B cell (primary cell): ENCODE data around the gene FAM118A. TPM values are rescaled to one million over a fixed set of nuclear protein-coding genes. Genes with fewer than 3 reads are reported as not detected.

Source experiments
- ATAC-seq: fragments of 200-7000 bp; cut with Tn5 transposase; one replicate; pipeline ENCODE4 v1.10.0; 2021; ENCODE audit warnings: low read depth, mild to moderate bottlenecking, moderate number of reproducible peaks, moderate library complexity
- CTCF ChIA-PET: fragments of 350-600 bp; sonication (Branson Sonifier 250); formaldehyde crosslinking; loops from one replicate; lab custom pipeline; 2021; ENCODE audit warnings: antibody characterized with exemption, inconsistent platforms; lab: Charles Lee
- POLR2A ChIA-PET: fragments of 350-600 bp; sonication (Branson Sonifier 250); formaldehyde crosslinking; loops from one replicate; lab custom pipeline; 2021; ENCODE audit warnings: antibody characterized with exemption; lab: Charles Lee
- DNase-seq: peaks from one replicate; pipeline ENCODE4 v3.0.0; 2013
- H2AFZ ChIP-seq: 2 replicates; pipeline ENCODE4 v1.6.1; 2012; ENCODE audit warnings: mild to moderate bottlenecking, low read depth, low read length; ENCODE audit not compliant: insufficient read depth, poor library complexity, severe bottlenecking
- H3K27ac ChIP-seq, 2 donors: 1 replicate in 1 of 2; 2 replicates in 1 of 2; pipeline ENCODE4 v1.5.1; 2012 to 2013; ENCODE audit warnings: low read length in 2 of 2, mild to moderate bottlenecking in 2 of 2, moderate library complexity in 1 of 2
- H3K27me3 ChIP-seq, 4 experiments: fragments of 200-600 bp in 1 of 4; sonication (generic) in 1 of 4; replicated peaks in 1 of 4; 1 replicate in 2 of 4; 2 replicates in 2 of 4; pipeline versions ENCODE4 v1.6.1 to v1.7.0; 2013 to 2016; ENCODE audit warnings: low read length in 3 of 4, mild to moderate bottlenecking in 2 of 4, mixed read lengths in 1 of 4, moderate library complexity in 1 of 4; ENCODE audit not compliant: insufficient read depth in 4 of 4, control insufficient read depth in 3 of 4; ENCODE audit errors: control extremely low read depth in 1 of 4
- H3K36me3 ChIP-seq, 2 experiments: replicated peaks in 1 of 2; 1 replicate in 1 of 2; 2 replicates in 1 of 2; pipeline versions ENCODE4 v1.6.1 to v1.7.1; 2013; ENCODE audit warnings: low read length in 1 of 2; ENCODE audit not compliant: insufficient read depth in 2 of 2, control insufficient read depth in 1 of 2; ENCODE audit errors: control extremely low read depth in 1 of 2, extremely low read depth in 1 of 2
- H3K4me1 ChIP-seq, 2 donors: fragments of 200-600 bp in 1 of 2; sonication (generic) in 1 of 2; 1 replicate in 1 of 2; 2 replicates in 1 of 2; pipeline versions ENCODE4 v1.5.1 to v1.6.1; 2013 to 2017; ENCODE audit warnings: low read length in 2 of 2; ENCODE audit not compliant: control insufficient read depth in 2 of 2, insufficient read depth in 2 of 2
- H3K4me2 ChIP-seq: replicated peaks from 2 replicates; pipeline ENCODE3; 2012; ENCODE audit warnings: mild to moderate bottlenecking, low read depth, low read length; ENCODE audit not compliant: poor library complexity, severe bottlenecking
- H3K4me3 ChIP-seq, 5 experiments: fragments of 200-600 bp in 1 of 5; sonication (generic) in 1 of 5; 1 replicate in 3 of 5; 2 replicates in 2 of 5; pipeline versions ENCODE4 v1.5.1 to v1.7.0; 2011 to 2016; ENCODE audit warnings: low read length in 4 of 5, mild to moderate bottlenecking in 4 of 5, low read depth in 2 of 5, control low read depth in 1 of 5, moderate library complexity in 1 of 5; ENCODE audit not compliant: insufficient read depth in 1 of 5; ENCODE audit errors: control extremely low read depth in 1 of 5, extremely low read depth in 1 of 5
- H3K79me2 ChIP-seq: fragments of 200-600 bp; sonication (generic); one replicate; pipeline ENCODE4 v1.6.0; 2016; ENCODE audit warnings: low read length; ENCODE audit not compliant: control insufficient read depth, insufficient read depth
- H3K9ac ChIP-seq: fragments of 200-600 bp; sonication (generic); 2 replicates; pipeline ENCODE4 v1.6.1; 2017; ENCODE audit warnings: mild to moderate bottlenecking, low read length, moderate library complexity
- H3K9me3 ChIP-seq, 3 donors: one replicate each; pipeline versions ENCODE4 v1.6.1 to v1.7.1; 2013; ENCODE audit warnings: low read length in 2 of 3; ENCODE audit not compliant: control insufficient read depth in 2 of 3, insufficient read depth in 1 of 3; ENCODE audit errors: control extremely low read depth in 1 of 3
- H4K20me1 ChIP-seq: 2 replicates; pipeline ENCODE4 v1.6.0; 2012; ENCODE audit warnings: mild to moderate bottlenecking, low read length; ENCODE audit not compliant: insufficient read depth, control insufficient read depth, poor library complexity, severe bottlenecking
- H3K27ac Mint-ChIP-seq: one replicate; pipeline ENCODE4 v1.8.0; 2021; ENCODE audit warnings: mixed read lengths
- H3K27me3 Mint-ChIP-seq: one replicate; pipeline ENCODE4 v1.8.0; 2021; ENCODE audit warnings: mixed read lengths
- H3K4me1 Mint-ChIP-seq: one replicate; pipeline ENCODE4 v1.8.0; 2021; ENCODE audit warnings: mixed read lengths
- H3K4me3 Mint-ChIP-seq: one replicate; pipeline ENCODE4 v1.8.0; 2021; ENCODE audit warnings: mixed read lengths
- H3K9me3 Mint-ChIP-seq: one replicate; pipeline ENCODE4 v1.8.0; 2022; ENCODE audit warnings: mixed read lengths; ENCODE audit not compliant: insufficient read depth
- CTCF ChIP-seq: fragments of 200-600 bp; IDR thresholded peaks from one replicate; pipeline ENCODE4 v1.8.0; 2022; ENCODE audit warnings: antibody characterized with exemption, mild to moderate bottlenecking
- EZH2 ChIP-seq: IDR thresholded peaks from 2 replicates; pipeline ENCODE4 v1.6.1; 2012; ENCODE audit warnings: borderline replicate concordance, low read depth, mild to moderate bottlenecking, moderate library complexity, low read length; ENCODE audit not compliant: insufficient read depth, poor library complexity, severe bottlenecking
- WGBS: methylation state at CpG from one replicate; pipeline ENCODE4 v1.1.5; 2013; ENCODE audit warnings: missing lambda C conversion rate; ENCODE audit not compliant: insufficient coverage; 5-methylcytosine and 5-hydroxymethylcytosine counted together
- intact Hi-C: fragments of 100-400 bp; cut with micrococcal nuclease; formaldehyde crosslinking; loops from one replicate; pipeline ENCODE4 v1.10.0; 2022
- polyA plus RNA-seq: library from polyadenylated mRNA; depleted of rRNA; stranded (reverse); fragments of >200 nt; gene quantifications from 2 replicates; pipeline ENCODE4 v1.2.3, GENCODE V29; 2012
- total RNA-seq, 2 donors: library from RNA; stranded (reverse); fragments of 120-200 nt in 1 of 2; gene quantifications; 1 replicate in 1 of 2; 2 replicates in 1 of 2; pipeline versions ENCODE4 v1.2.3 to v1.2.4, GENCODE V29; 2013 to 2022

FAM118A gene
- total and polyA plus RNA-seq, 2 donors (not counting 1 experiment from before 2014, with no cell fraction given), result 66.5 to 216 TPM

- H3K9me3 Mint-ChIP-seq, result no peaks in the 10 kb centered on the region
- no peaks in the 10 kb centered on the region for H3K27me3 ChIP-seq
- no peak overlapping the region for H3K27ac Mint-ChIP-seq
- ATAC-seq (no peak), DNase-seq (no peak)
- H3K36me3 ChIP-seq, result peaks cover 0 to 63% of the 10 kb centered on the region in 2 experiments
- no peak overlapping the region for H3K4me3 ChIP-seq
- H3K4me3 Mint-ChIP-seq, result no peak overlapping the region
- H3K4me1 ChIP-seq, result no peaks in the 10 kb centered on the region
- no peak for TF ChIP-seq CTCF
- no peak for TF ChIP-seq EZH2
- intact Hi-C loops, result no loop called here
- CTCF ChIA-PET, result no interaction called here
- no peaks in the 10 kb centered on the region for H3K9me3 ChIP-seq
- no peaks in the 10 kb centered on the region for H3K27me3 Mint-ChIP-seq
- no peak overlapping the region for H2AFZ ChIP-seq
- no peaks in the 10 kb centered on the region for H3K4me1 Mint-ChIP-seq
- H3K79me2 ChIP-seq, result no peaks in the 10 kb centered on the region
- H4K20me1 ChIP-seq, result no peaks in the 10 kb centered on the region
- no peak overlapping the region for H3K27ac ChIP-seq
- no peak overlapping the region for H3K9ac ChIP-seq
- 100% methylated on average over 7 of the region's 7 CpGs for WGBS
- H3K4me2 ChIP-seq, result no peak overlapping the region
- POLR2A ChIA-PET, result interaction anchor here (0.5 kb wide), 1 partner anchor 16 kb away, joined by 3 read pairs; no protein-coding TSS in a partner anchor
These were observed 22.3 kb downstream of the FAM118A start for GRCh38 chr22:45332001-45332400.

GRCh38 chr22:45334068-45334467 lies 24.3 kb downstream of the FAM118A start:
- Mint-ChIP-seq H3K27ac (no peak overlapping the region), H3K4me3 (no peak overlapping the region), H3K4me1 (no peaks in the 10 kb centered on the region), H3K9me3 (no peaks in the 10 kb centered on the region), H3K27me3 (no peaks in the 10 kb centered on the region)
- no CpG with 5 or more reads among the region's 5 CpGs for WGBS
- Histone ChIP-seq H3K4me3 (no peak overlapping the region), H3K4me2 (no peak overlapping the region), H3K27me3 (no peaks in the 10 kb centered on the region), H3K27ac (no peak overlapping the region), H4K20me1 (no peaks in the 10 kb centered on the region), H3K79me2 (no peaks in the 10 kb centered on the region), H3K36me3 (peaks cover 0 to 57% of the 10 kb centered on the region in 2 experiments), H3K9ac (no peak overlapping the region), H3K9me3 (no peaks in the 10 kb centered on the region), H3K4me1 (no peaks in the 10 kb centered on the region), H2AFZ (no peak overlapping the region)
- ChIA-PET POLR2A (no interaction called here), CTCF (interaction anchor here (0.6 kb wide), 1 partner anchor 214 kb away, joined by 4 read pairs; no protein-coding TSS in a partner anchor)
- DNase-seq, result no peak
- intact Hi-C loops, result no loop called here
- ATAC-seq, result no peak
- TF ChIP-seq CTCF, result no peak
- no peak for TF ChIP-seq EZH2
